Measurements from ENCODE around the gene HGD.

GRCh38 chr3:120596853-120597223, 85.2 kb downstream of the HGD start:
- TF ChIP-seq, protein P1, sequence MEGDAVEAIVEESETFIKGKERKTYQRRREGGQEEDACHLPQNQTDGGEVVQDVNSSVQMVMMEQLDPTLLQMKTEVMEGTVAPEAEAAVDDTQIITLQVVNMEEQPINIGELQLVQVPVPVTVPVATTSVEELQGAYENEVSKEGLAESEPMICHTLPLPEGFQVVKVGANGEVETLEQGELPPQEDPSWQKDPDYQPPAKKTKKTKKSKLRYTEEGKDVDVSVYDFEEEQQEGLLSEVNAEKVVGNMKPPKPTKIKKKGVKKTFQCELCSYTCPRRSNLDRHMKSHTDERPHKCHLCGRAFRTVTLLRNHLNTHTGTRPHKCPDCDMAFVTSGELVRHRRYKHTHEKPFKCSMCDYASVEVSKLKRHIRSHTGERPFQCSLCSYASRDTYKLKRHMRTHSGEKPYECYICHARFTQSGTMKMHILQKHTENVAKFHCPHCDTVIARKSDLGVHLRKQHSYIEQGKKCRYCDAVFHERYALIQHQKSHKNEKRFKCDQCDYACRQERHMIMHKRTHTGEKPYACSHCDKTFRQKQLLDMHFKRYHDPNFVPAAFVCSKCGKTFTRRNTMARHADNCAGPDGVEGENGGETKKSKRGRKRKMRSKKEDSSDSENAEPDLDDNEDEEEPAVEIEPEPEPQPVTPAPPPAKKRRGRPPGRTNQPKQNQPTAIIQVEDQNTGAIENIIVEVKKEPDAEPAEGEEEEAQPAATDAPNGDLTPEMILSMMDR (CRISPR knock-in tag; IDR thresholded peaks at IDR 0.05) = no peak
- TF ChIP-seq TCF12 (IDR thresholded peaks at IDR 0.05) (no peak), TCF12 (CRISPR knock-in tag; IDR thresholded peaks at IDR 0.05) (no peak), KLF16 (CRISPR knock-in tag; IDR thresholded peaks at IDR 0.05) (no peak), ATF7 (IDR thresholded peaks at IDR 0.05) (no peak), ATF7 (CRISPR knock-in tag; IDR thresholded peaks at IDR 0.05) (no peak), POLR2AphosphoS5 (IDR thresholded peaks at IDR 0.05; ENCODE audit: low read depth, low read length) (no peak), ZFP36 (IDR thresholded peaks at IDR 0.05; ENCODE audit: borderline replicate concordance, low read depth, low read length, partially characterized antibody) (no peak), SP1 (IDR thresholded peaks at IDR 0.05) (no peak), SP1 (CRISPR knock-in tag; IDR thresholded peaks at IDR 0.05) (no peak), ZNF318 (CRISPR knock-in tag; IDR thresholded peaks at IDR 0.05) (no peak)
- TF ChIP-seq, protein P2, sequence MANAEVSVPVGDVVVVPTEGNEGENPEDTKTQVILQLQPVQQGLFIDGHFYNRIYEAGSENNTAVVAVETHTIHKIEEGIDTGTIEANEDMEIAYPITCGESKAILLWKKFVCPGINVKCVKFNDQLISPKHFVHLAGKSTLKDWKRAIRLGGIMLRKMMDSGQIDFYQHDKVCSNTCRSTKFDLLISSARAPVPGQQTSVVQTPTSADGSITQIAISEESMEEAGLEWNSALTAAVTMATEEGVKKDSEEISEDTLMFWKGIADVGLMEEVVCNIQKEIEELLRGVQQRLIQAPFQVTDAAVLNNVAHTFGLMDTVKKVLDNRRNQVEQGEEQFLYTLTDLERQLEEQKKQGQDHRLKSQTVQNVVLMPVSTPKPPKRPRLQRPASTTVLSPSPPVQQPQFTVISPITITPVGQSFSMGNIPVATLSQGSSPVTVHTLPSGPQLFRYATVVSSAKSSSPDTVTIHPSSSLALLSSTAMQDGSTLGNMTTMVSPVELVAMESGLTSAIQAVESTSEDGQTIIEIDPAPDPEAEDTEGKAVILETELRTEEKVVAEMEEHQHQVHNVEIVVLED (CRISPR knock-in tag; IDR thresholded peaks at IDR 0.05; ENCODE audit: borderline replicate concordance) = no peak

All from HepG2 (cell line).